H1 (cell line): Measurements from ENCODE around the gene CHMP1B. TPM values are rescaled to one million over a fixed set of nuclear protein-coding genes. Genes with fewer than 3 reads are reported as not detected.

Experiments
- BCL11A ChIP-seq, 2 experiments: IDR thresholded peaks; one replicate each; pipeline ENCODE4 v1.6.1; 2011; ENCODE audit warnings: low read depth in 2 of 2, low read length in 2 of 2, mild to moderate bottlenecking in 2 of 2
- CEBPB ChIP-seq: IDR thresholded peaks from 2 replicates; pipeline ENCODE4 v1.6.1; 2012; ENCODE audit warnings: low read depth, low read length
- CHD2 ChIP-seq: IDR thresholded peaks from 2 replicates; pipeline ENCODE4 v1.6.1; 2012; ENCODE audit warnings: low read length, improper control_type of control experiment
- polyA plus RNA-seq, 7 experiments: library from polyadenylated mRNA; depleted of rRNA in 3 of 7; stranded (reverse) in 5 of 7; unstranded in 2 of 7; fragments of >200 nt in 5 of 7; fragments of 200-250 nt in 2 of 7; gene quantifications; 1 replicate in 5 of 7; 2 replicates in 1 of 7; 4 replicates in 1 of 7; pipeline versions ENCODE4 v1.2.1 to v1.2.3, GENCODE V29; 2011 to 2013; ENCODE audit warnings: missing spikeins in 2 of 7, mixed read lengths in 2 of 7
- total RNA-seq: library from RNA; stranded (reverse); fragmentation: NEBNext Ultra II Directional; extraction: Animal tissue kit (Norgen Biotek cat#: 25700); gene quantifications from 2 replicates; pipeline ENCODE4 v1.2.1, GENCODE V29; 2021
- TF ChIP-seq, protein P1 (sequence below): IDR thresholded peaks from 2 replicates; pipeline ENCODE4 v1.6.1; 2012; ENCODE audit warnings: inconsistent platforms
- TF ChIP-seq, protein P2 (sequence below): IDR thresholded peaks from 2 replicates; pipeline ENCODE4 v1.6.1; 2011; ENCODE audit warnings: low read length, improper control_type of control experiment

Gene CHMP1B
- total and polyA plus RNA-seq, 2 of the 8 experiments (the other 6 are each of a cell fraction or from before 2014, with no cell fraction given): 30.5 to 43.2 TPM

DNA sequence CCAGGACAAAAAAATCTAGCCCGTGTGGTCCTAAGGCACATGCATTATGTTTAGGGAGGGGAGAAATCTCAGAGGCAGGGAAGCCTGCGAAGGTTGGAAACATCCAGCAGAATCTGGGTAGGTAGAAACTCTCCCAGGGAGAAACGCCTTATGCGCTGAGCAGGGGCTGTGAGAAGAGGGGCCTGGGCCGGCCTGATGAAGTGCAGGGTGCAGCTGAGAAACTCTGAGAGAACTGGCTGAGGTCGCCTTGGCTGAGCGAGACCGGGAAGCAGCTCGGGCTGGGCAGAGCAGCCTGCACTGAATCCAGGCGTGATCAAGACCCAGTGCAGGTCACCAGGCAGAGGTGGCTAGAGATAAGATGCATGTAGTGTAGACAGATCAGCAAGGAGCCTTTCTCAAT lies 15.1 kb downstream of the CHMP1B start (continued):
- TF ChIP-seq, protein P1, sequence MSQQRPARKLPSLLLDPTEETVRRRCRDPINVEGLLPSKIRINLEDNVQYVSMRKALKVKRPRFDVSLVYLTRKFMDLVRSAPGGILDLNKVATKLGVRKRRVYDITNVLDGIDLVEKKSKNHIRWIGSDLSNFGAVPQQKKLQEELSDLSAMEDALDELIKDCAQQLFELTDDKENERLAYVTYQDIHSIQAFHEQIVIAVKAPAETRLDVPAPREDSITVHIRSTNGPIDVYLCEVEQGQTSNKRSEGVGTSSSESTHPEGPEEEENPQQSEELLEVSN: no peak
- TF ChIP-seq, protein P2, sequence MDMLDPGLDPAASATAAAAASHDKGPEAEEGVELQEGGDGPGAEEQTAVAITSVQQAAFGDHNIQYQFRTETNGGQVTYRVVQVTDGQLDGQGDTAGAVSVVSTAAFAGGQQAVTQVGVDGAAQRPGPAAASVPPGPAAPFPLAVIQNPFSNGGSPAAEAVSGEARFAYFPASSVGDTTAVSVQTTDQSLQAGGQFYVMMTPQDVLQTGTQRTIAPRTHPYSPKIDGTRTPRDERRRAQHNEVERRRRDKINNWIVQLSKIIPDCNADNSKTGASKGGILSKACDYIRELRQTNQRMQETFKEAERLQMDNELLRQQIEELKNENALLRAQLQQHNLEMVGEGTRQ: no peak
- TF ChIP-seq BCL11A (IDR thresholded peaks at IDR 0.05; ENCODE audit: low read depth in 2 of 2, low read length in 2 of 2) (no peak), CHD2 (no peak), CEBPB (no peak)
- TF ChIP-seq, all 59 proteins: peak for 0
